ENCODE results near the gene TMEM218. TPM values are rescaled to one million over a fixed set of nuclear protein-coding genes. Genes with fewer than 3 reads are reported as not detected.

The TMEM218 gene
- total RNA-seq, 1 donor from 2014 or later: 19.0 TPM

GRCh38 chr11:125088576-125089455 is 22.6 kb downstream of the TMEM218 start:
- DNase-seq: no peak

GRCh38 chr11:125088123-125088522 is 23.3 kb downstream of the TMEM218 start:
- DNase-seq (no peak), ATAC-seq (no peak)
- intact Hi-C loops (cut with DNase I): no loop called here

More at GRCh38 chr11:125088576-125089455, 22.6 kb downstream of the TMEM218 start:
- Histone ChIP-seq H3K27me3 (no peaks in the 10 kb centered on the region), H3K9me3 (no peaks in the 10 kb centered on the region), H3K27ac (no peak overlapping the region), H3K4me1 (peaks cover 9% of the 10 kb centered on the region), H3K4me3 (no peak overlapping the region), H3K36me3 (peaks cover 5% of the 10 kb centered on the region)
- TF ChIP-seq CTCF (IDR thresholded peaks at IDR 0.05): no peak
- intact Hi-C loops (cut with DNase I): no loop called here
- ATAC-seq: no peak

GRCh38 chr11:125086633-125087296 is 24.7 kb downstream of the TMEM218 start:
- Histone ChIP-seq H3K4me1 (peaks cover 8% of the 10 kb centered on the region), H3K36me3 (no peaks in the 10 kb centered on the region), H3K9me3 (no peaks in the 10 kb centered on the region), H3K27ac (no peak overlapping the region), H3K27me3 (no peaks in the 10 kb centered on the region), H3K4me3 (no peak overlapping the region)
- peak; percentile 54 for DNase-seq
- no peak for TF ChIP-seq CTCF (IDR thresholded peaks at IDR 0.05)
- no peak for ATAC-seq
- intact Hi-C loops (cut with DNase I): no loop called here

More at GRCh38 chr11:125088123-125088522, 23.3 kb downstream of the TMEM218 start:
- Histone ChIP-seq H3K4me3 (no peak overlapping the region), H3K9me3 (no peaks in the 10 kb centered on the region), H3K36me3 (no peaks in the 10 kb centered on the region), H3K4me1 (peaks cover 9% of the 10 kb centered on the region), H3K27ac (no peak overlapping the region), H3K27me3 (no peaks in the 10 kb centered on the region)
- no peak for TF ChIP-seq CTCF (IDR thresholded peaks at IDR 0.05)

GRCh38 chr11:125085301-125086081 is 25.9 kb downstream of the TMEM218 start:
- DNase-seq (peak; percentile 54), ATAC-seq (no peak)
- Histone ChIP-seq H3K4me1 (no peaks in the 10 kb centered on the region), H3K27me3 (no peaks in the 10 kb centered on the region), H3K9me3 (no peaks in the 10 kb centered on the region), H3K4me3 (no peak overlapping the region), H3K36me3 (no peaks in the 10 kb centered on the region), H3K27ac (no peak overlapping the region)
- no peak for TF ChIP-seq CTCF (IDR thresholded peaks at IDR 0.05)
- intact Hi-C loops (cut with DNase I): no loop called here

- Histone ChIP-seq H3K9me3 (no peaks in the 10 kb centered on the region), H3K4me3 (no peak overlapping the region), H3K27ac (no peak overlapping the region), H3K27me3 (no peaks in the 10 kb centered on the region), H3K36me3 (no peaks in the 10 kb centered on the region), H3K4me1 (no peaks in the 10 kb centered on the region)
- intact Hi-C loops (cut with DNase I): no loop called here
- ATAC-seq (no peak), DNase-seq (peak; percentile 49)
- TF ChIP-seq CTCF (IDR thresholded peaks at IDR 0.05): no peak
Measured at GRCh38 chr11:125084761-125085231, 26.6 kb downstream of the TMEM218 start.
